HG03103 (cell line): Measurements from ENCODE around the gene RBM38.

Source experiments
- ATAC-seq: cut with Tn5 transposase; IDR thresholded peaks from one replicate; pipeline ENCODE4 v1.9.1; 2021; ENCODE audit warnings: low read depth; ENCODE audit not compliant: unreplicated experiment

RBM38 gene

GRCh38 chr20:57374343-57374930 lies 16.8 kb upstream of the RBM38 start:
- no peak for ATAC-seq

GRCh38 chr20:57374931-57375651 lies 16.1 kb upstream of the RBM38 start:
- no peak for ATAC-seq

GRCh38 chr20:57375652-57376230 lies 15.5 kb upstream of the RBM38 start:
- no peak for ATAC-seq

GRCh38 chr20:57377350-57377749 lies 13.8 kb upstream of the RBM38 start:
- no peak for ATAC-seq

- ATAC-seq: no peak
Measured at GRCh38 chr20:57378107-57378506, 13.1 kb upstream of the RBM38 start.

- no peak for ATAC-seq
Measured at GRCh38 chr20:57378646-57379262, 12.4 kb upstream of the RBM38 start.

- ATAC-seq: no peak
Measured at GRCh38 chr20:57379263-57379647, 11.9 kb upstream of the RBM38 start.

- ATAC-seq: no peak
Measured at GRCh38 chr20:57380081-57380750, 11.0 kb upstream of the RBM38 start.

- no peak for ATAC-seq
Measured at GRCh38 chr20:57381596-57382503, 9.3 kb upstream of the RBM38 start.

- ATAC-seq: no peak
Measured at GRCh38 chr20:57382516-57382915, 8.7 kb upstream of the RBM38 start.

- ATAC-seq: no peak
Measured at GRCh38 chr20:57383447-57384347, 7.5 kb upstream of the RBM38 start.

- ATAC-seq: no peak
Measured at GRCh38 chr20:57384486-57384885, 6.7 kb upstream of the RBM38 start.

- no peak for ATAC-seq
Measured at GRCh38 chr20:57384953-57385761, 6.0 kb upstream of the RBM38 start.

- ATAC-seq: no peak
Measured at GRCh38 chr20:57385940-57386339, 5.3 kb upstream of the RBM38 start.

- no peak for ATAC-seq
Measured at GRCh38 chr20:57386762-57387161, 4.4 kb upstream of the RBM38 start.

- no peak for ATAC-seq
Measured at GRCh38 chr20:57387463-57387862, 3.7 kb upstream of the RBM38 start.

GRCh38 chr20:57387945-57388371 lies 3.2 kb upstream of the RBM38 start:
- no peak for ATAC-seq

- ATAC-seq: no peak
Measured at GRCh38 chr20:57388953-57389694, 2.1 kb upstream of the RBM38 start.
